H1 (cell line): ENCODE results near the gene RBM34. TPM values are rescaled to one million over a fixed set of nuclear protein-coding genes. Genes with fewer than 3 reads are reported as not detected.

Experiments
- CHD7 ChIP-seq: fragments of 300-600 bp; sonication (generic); IDR thresholded peaks from 2 replicates; pipeline ENCODE4 v1.7.1; 2012; ENCODE audit warnings: low read length, moderate library complexity, mild to moderate bottlenecking, inconsistent platforms; ENCODE audit not compliant: insufficient replicate concordance
- polyA plus RNA-seq, 7 experiments: library from polyadenylated mRNA; depleted of rRNA in 3 of 7; stranded (reverse) in 5 of 7; unstranded in 2 of 7; fragments of >200 nt in 5 of 7; fragments of 200-250 nt in 2 of 7; gene quantifications; 1 replicate in 5 of 7; 2 replicates in 1 of 7; 4 replicates in 1 of 7; pipeline versions ENCODE4 v1.2.1 to v1.2.3, GENCODE V29; 2011 to 2013; ENCODE audit warnings: missing spikeins in 2 of 7, mixed read lengths in 2 of 7
- total RNA-seq: library from RNA; stranded (reverse); fragmentation: NEBNext Ultra II Directional; extraction: Animal tissue kit (Norgen Biotek cat#: 25700); gene quantifications from 2 replicates; pipeline ENCODE4 v1.2.1, GENCODE V29; 2021

RBM34 gene
- total and polyA plus RNA-seq, 2 of the 8 experiments (the other 6 are each of a cell fraction or from before 2014, with no cell fraction given) = 18.8 to 108 TPM

- no peak for TF ChIP-seq CHD7
These were observed 10.0 kb downstream of the RBM34 start (continued) for GRCh38 chr1:235151033-235151432.
